ENCODE data around the gene ELL2. TPM values are rescaled to one million over a fixed set of nuclear protein-coding genes. Genes with fewer than 3 reads are reported as not detected.

ELL2 gene
- total RNA-seq, 1 experiment from 2014 or later: 27.5 TPM

GRCh38 chr5:95886340-95887044 lies 75.2 kb downstream of the ELL2 start:
- Histone ChIP-seq H3K23me2 (ENCODE audit: insufficient read length, low read depth, low read length, poor library complexity, severe bottlenecking) (no peaks in the 10 kb centered on the region), H2AK5ac (ENCODE audit: insufficient read length, low read length) (no peak overlapping the region), H4K5ac (ENCODE audit: insufficient read length, low read depth, low read length) (no peak overlapping the region), H4K8ac (replicated peaks; ENCODE audit: insufficient read length, low read depth, low read length) (no peak overlapping the region), H3K4me1 (ENCODE audit: insufficient read depth, low read length) (no peaks in the 10 kb centered on the region), H2BK15ac (ENCODE audit: low read depth, low read length) (no peak overlapping the region), H3K4me2 (ENCODE audit: insufficient read depth, insufficient read length, low read length) (no peak overlapping the region), H3K79me2 (ENCODE audit: insufficient read depth, low read length) (no peaks in the 10 kb centered on the region), H3K9me3 (ENCODE audit: control insufficient read depth, low read depth, low read length) (no peaks in the 10 kb centered on the region), H2BK5ac (ENCODE audit: insufficient read length, low read length) (no peak overlapping the region), H3K23ac (ENCODE audit: insufficient read length, low read depth, low read length) (no peak overlapping the region), H4K20me1 (ENCODE audit: control insufficient read depth, insufficient read depth, insufficient read length) (no peaks in the 10 kb centered on the region), H2BK120ac (ENCODE audit: low read depth, low read length, poor library complexity, severe bottlenecking) (no peak overlapping the region), H3K27me3 (ENCODE audit: insufficient read depth, low read length) (no peaks in the 10 kb centered on the region), H3K4ac (ENCODE audit: low read depth, low read length) (no peak overlapping the region), H3T11ph (ENCODE audit: low read length) (no peak overlapping the region), H2BK12ac (ENCODE audit: insufficient read length, low read depth, low read length) (no peak overlapping the region), H2AFZ (ENCODE audit: low read length) (no peak overlapping the region), H3K56ac (ENCODE audit: insufficient read length, low read depth, low read length) (no peak overlapping the region), H3K14ac (ENCODE audit: insufficient read depth, low read length) (no peak overlapping the region), H3K27ac (ENCODE audit: insufficient read length, low read depth, low read length) (no peak overlapping the region), H3K79me1 (ENCODE audit: insufficient read depth, low read depth, low read length, poor library complexity, severe bottlenecking) (no peaks in the 10 kb centered on the region), H3K9ac (ENCODE audit: extremely low read depth, insufficient read length, low read length) (no peak overlapping the region), H4K91ac (ENCODE audit: insufficient read length, low read depth, low read length) (no peak overlapping the region), H3K18ac (ENCODE audit: insufficient read length, low read depth, low read length) (no peak overlapping the region), H2BK20ac (ENCODE audit: low read depth, low read length, poor library complexity, severe bottlenecking) (no peak overlapping the region)
- WGBS (ENCODE audit: extremely low coverage, insufficient read length, low lambda C conversion rate): no CpG with 5 or more reads among the region's 1 CpG
- H3K4me3 Mint-ChIP-seq: no peak overlapping the region
- no peaks in the 10 kb centered on the region for H3K4me1 Mint-ChIP-seq
- H3K36me3 Mint-ChIP-seq (ENCODE audit: insufficient read depth in 1 of 3, low read depth in 3 of 3): peaks cover 0 to 7% (median 4%) of the 10 kb centered on the region in 3 experiments; a peak in 3 of 7 replicates
- no peak for TF ChIP-seq CTCF (conservative IDR thresholded peaks at IDR 0.05)
- H3K9me3 Mint-ChIP-seq: no peaks in the 10 kb centered on the region
- no peak for DNase-seq
- no peaks in the 10 kb centered on the region for H3K27me3 Mint-ChIP-seq (ENCODE audit: low read depth)
- H3K27ac Mint-ChIP-seq: no peak overlapping the region
